ENCODE measurements around the gene ARFGAP1. TPM values are rescaled to one million over a fixed set of nuclear protein-coding genes. Genes with fewer than 3 reads are reported as not detected.

Gene ARFGAP1
- total RNA-seq, 1 experiment from 2014 or later = 127 TPM

GRCh38 chr20:63328718-63329275 lies 56.2 kb downstream of the ARFGAP1 start:
- no TSS peak for BruUV-seq (replicated peaks)
- Mint-ChIP-seq H3K4me1 (ENCODE audit: low read depth, unreplicated experiment) (no peaks in the 10 kb centered on the region), H3K9me3 (ENCODE audit: low read depth, unreplicated experiment) (peaks cover 5% of the 10 kb centered on the region)

GRCh38 chr20:63329331-63330083 lies 56.9 kb downstream of the ARFGAP1 start:
- Mint-ChIP-seq H3K36me3 (ENCODE audit: insufficient read depth, unreplicated experiment) (peaks cover 5% of the 10 kb centered on the region), H3K4me3 (ENCODE audit: low read depth, unreplicated experiment) (no peak overlapping the region), H3K9me3 (ENCODE audit: low read depth, unreplicated experiment) (peaks cover 5% of the 10 kb centered on the region), H3K4me1 (ENCODE audit: low read depth, unreplicated experiment) (no peaks in the 10 kb centered on the region), H3K27ac (ENCODE audit: unreplicated experiment) (no peak overlapping the region), H3K27me3 (ENCODE audit: unreplicated experiment) (peaks cover 86% of the 10 kb centered on the region)
- intact Hi-C loops (cut with micrococcal nuclease; ENCODE audit: unreplicated experiment) = no loop called here
- CTCF ChIA-PET = no interaction called here
- TF ChIP-seq, protein P1, sequence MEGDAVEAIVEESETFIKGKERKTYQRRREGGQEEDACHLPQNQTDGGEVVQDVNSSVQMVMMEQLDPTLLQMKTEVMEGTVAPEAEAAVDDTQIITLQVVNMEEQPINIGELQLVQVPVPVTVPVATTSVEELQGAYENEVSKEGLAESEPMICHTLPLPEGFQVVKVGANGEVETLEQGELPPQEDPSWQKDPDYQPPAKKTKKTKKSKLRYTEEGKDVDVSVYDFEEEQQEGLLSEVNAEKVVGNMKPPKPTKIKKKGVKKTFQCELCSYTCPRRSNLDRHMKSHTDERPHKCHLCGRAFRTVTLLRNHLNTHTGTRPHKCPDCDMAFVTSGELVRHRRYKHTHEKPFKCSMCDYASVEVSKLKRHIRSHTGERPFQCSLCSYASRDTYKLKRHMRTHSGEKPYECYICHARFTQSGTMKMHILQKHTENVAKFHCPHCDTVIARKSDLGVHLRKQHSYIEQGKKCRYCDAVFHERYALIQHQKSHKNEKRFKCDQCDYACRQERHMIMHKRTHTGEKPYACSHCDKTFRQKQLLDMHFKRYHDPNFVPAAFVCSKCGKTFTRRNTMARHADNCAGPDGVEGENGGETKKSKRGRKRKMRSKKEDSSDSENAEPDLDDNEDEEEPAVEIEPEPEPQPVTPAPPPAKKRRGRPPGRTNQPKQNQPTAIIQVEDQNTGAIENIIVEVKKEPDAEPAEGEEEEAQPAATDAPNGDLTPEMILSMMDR (IDR thresholded peaks at IDR 0.05; ENCODE audit: unreplicated experiment) = no peak
- BruUV-seq (replicated peaks) = no TSS peak
- DNase-seq = no peak

More at GRCh38 chr20:63328718-63329275, 56.2 kb downstream of the ARFGAP1 start:
- TF ChIP-seq, protein P1 (IDR thresholded peaks at IDR 0.05; ENCODE audit: unreplicated experiment) = no peak
- Mint-ChIP-seq H3K27me3 (ENCODE audit: unreplicated experiment) (peaks cover 86% of the 10 kb centered on the region), H3K36me3 (ENCODE audit: insufficient read depth, unreplicated experiment) (peaks cover 5% of the 10 kb centered on the region), H3K4me3 (ENCODE audit: low read depth, unreplicated experiment) (no peak overlapping the region), H3K27ac (ENCODE audit: unreplicated experiment) (no peak overlapping the region)
- intact Hi-C loops (cut with micrococcal nuclease; ENCODE audit: unreplicated experiment) = no loop called here
- CTCF ChIA-PET = no interaction called here
- no peak for DNase-seq

- intact Hi-C loops (cut with micrococcal nuclease; ENCODE audit: unreplicated experiment) = no loop called here
- Mint-ChIP-seq H3K36me3 (ENCODE audit: insufficient read depth, unreplicated experiment) (peaks cover 5% of the 10 kb centered on the region), H3K27ac (ENCODE audit: unreplicated experiment) (no peak overlapping the region), H3K4me3 (ENCODE audit: low read depth, unreplicated experiment) (no peak overlapping the region), H3K27me3 (ENCODE audit: unreplicated experiment) (peaks cover 86% of the 10 kb centered on the region), H3K4me1 (ENCODE audit: low read depth, unreplicated experiment) (no peaks in the 10 kb centered on the region), H3K9me3 (ENCODE audit: low read depth, unreplicated experiment) (peaks cover 5% of the 10 kb centered on the region)
- CTCF ChIA-PET = interaction anchor here (1.0 kb wide), 1 partner anchor 17 kb away, joined by 3 read pairs; no protein-coding TSS in a partner anchor
- DNase-seq = no peak
- no TSS peak for BruUV-seq (replicated peaks)
- TF ChIP-seq, protein P1 (IDR thresholded peaks at IDR 0.05; ENCODE audit: unreplicated experiment) = no peak
Measured at GRCh38 chr20:63330084-63330760, 57.6 kb downstream of the ARFGAP1 start.

DNA sequence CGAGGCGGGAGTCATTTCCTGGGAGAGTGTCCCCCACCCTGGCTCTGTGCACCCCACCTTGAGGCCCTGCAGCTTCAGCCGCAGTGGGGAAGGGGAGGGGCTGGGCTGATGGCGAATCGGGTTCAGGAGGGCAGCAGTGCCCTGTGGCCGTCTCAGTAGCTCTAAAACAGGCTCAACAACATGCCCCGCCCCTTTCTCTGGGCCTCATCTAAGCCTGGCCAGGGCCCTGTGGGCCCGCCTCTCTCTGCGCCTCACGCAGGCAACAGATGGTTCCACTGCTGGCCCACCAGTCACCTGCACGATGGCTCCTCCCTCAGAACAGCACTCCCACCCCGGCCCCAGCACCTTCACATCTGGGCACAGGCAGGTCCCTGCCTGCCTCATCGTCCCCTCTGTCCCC lies 58.3 kb downstream of the ARFGAP1 start:
- no peaks in the 10 kb centered on the region for H3K4me1 Mint-ChIP-seq (ENCODE audit: low read depth, unreplicated experiment)
- H3K9me3 Mint-ChIP-seq (ENCODE audit: low read depth, unreplicated experiment) = peaks cover 5% of the 10 kb centered on the region
- TF ChIP-seq, protein P1 (IDR thresholded peaks at IDR 0.05; ENCODE audit: unreplicated experiment) = no peak
- peaks cover 94% of the 10 kb centered on the region for H3K27me3 Mint-ChIP-seq (ENCODE audit: unreplicated experiment)
- H3K4me3 Mint-ChIP-seq (ENCODE audit: low read depth, unreplicated experiment) = no peak overlapping the region
- H3K27ac Mint-ChIP-seq (ENCODE audit: unreplicated experiment) = no peak overlapping the region
- DNase-seq = no peak
- CTCF ChIA-PET = interaction anchor here (1.0 kb wide), 1 partner anchor 18 kb away, joined by 3 read pairs; no protein-coding TSS in a partner anchor
- BruUV-seq (replicated peaks) = no TSS peak
- intact Hi-C loops (cut with micrococcal nuclease; ENCODE audit: unreplicated experiment) = no loop called here
- H3K36me3 Mint-ChIP-seq (ENCODE audit: insufficient read depth, unreplicated experiment) = peaks cover 5% of the 10 kb centered on the region

All from Calu3 (cell line).